MCF 10A (cell line): ENCODE measurements around the gene C20orf173. TPM values are rescaled to one million over a fixed set of nuclear protein-coding genes. Genes with fewer than 3 reads are reported as not detected.

Source experiments
- BruUV-seq: library from RNA; stranded (reverse); fragments of 400-500 nt; replicated peaks from 2 replicates; lab custom pipeline; 2021; lab: Mats Ljungman, UMichigan
- CTCF ChIA-PET: fragments of 300-600 bp; sonication (Branson Sonifier 250); formaldehyde crosslinking; extraction: SDS; loops from one replicate; lab custom pipeline; 2021; ENCODE audit warnings: antibody characterized with exemption, inconsistent platforms; lab: Yijun Ruan, JAX
- POLR2A ChIA-PET: fragments of 300-600, 350-650 bp; sonication (Branson Sonifier 250); formaldehyde crosslinking; extraction: SDS; loops from one replicate; lab custom pipeline; 2020; ENCODE audit warnings: antibody characterized with exemption, inconsistent platforms; lab: Yijun Ruan, JAX
- DNase-seq: peaks from one replicate; pipeline ENCODE4 v3.0.0-alpha.2; 2018; ENCODE audit not compliant: unreplicated experiment
- H3K27ac Mint-ChIP-seq: one replicate; pipeline ENCODE4 v1.8.0; 2022; ENCODE audit warnings: mild to moderate bottlenecking, low read depth, mixed read lengths; ENCODE audit not compliant: unreplicated experiment
- H3K27me3 Mint-ChIP-seq: one replicate; pipeline ENCODE4 v1.8.0; 2022; ENCODE audit warnings: mixed read lengths; ENCODE audit not compliant: insufficient read depth, unreplicated experiment
- H3K36me3 Mint-ChIP-seq: one replicate; pipeline ENCODE4 v1.8.0; 2022; ENCODE audit warnings: mild to moderate bottlenecking, moderate library complexity, mixed read lengths; ENCODE audit not compliant: insufficient read depth, unreplicated experiment
- H3K4me1 Mint-ChIP-seq: one replicate; pipeline ENCODE4 v1.8.0; 2022; ENCODE audit warnings: mixed read lengths; ENCODE audit not compliant: insufficient read depth, unreplicated experiment
- H3K4me3 Mint-ChIP-seq: one replicate; pipeline ENCODE4 v1.8.0; 2022; ENCODE audit warnings: mild to moderate bottlenecking, moderate library complexity, mixed read lengths; ENCODE audit not compliant: unreplicated experiment
- H3K9me3 Mint-ChIP-seq: one replicate; pipeline ENCODE4 v1.8.0; 2022; ENCODE audit warnings: mixed read lengths; ENCODE audit not compliant: unreplicated experiment
- CTCF ChIP-seq: fragments of 200-600 bp; IDR thresholded peaks from one replicate; pipeline ENCODE4 v1.8.0; 2022; ENCODE audit warnings: antibody characterized with exemption, mild to moderate bottlenecking; ENCODE audit not compliant: unreplicated experiment
- intact Hi-C: fragments of 100-400 bp; cut with micrococcal nuclease; formaldehyde crosslinking; loops from 2 replicates; pipeline ENCODE4 v1.14.1; 2022
- total RNA-seq: library from RNA; stranded (reverse); gene quantifications from 2 replicates; pipeline ENCODE4 v1.2.3, GENCODE V29; 2022

C20orf173 gene
- total RNA-seq, 1 experiment from 2014 or later, result not detected

DNA sequence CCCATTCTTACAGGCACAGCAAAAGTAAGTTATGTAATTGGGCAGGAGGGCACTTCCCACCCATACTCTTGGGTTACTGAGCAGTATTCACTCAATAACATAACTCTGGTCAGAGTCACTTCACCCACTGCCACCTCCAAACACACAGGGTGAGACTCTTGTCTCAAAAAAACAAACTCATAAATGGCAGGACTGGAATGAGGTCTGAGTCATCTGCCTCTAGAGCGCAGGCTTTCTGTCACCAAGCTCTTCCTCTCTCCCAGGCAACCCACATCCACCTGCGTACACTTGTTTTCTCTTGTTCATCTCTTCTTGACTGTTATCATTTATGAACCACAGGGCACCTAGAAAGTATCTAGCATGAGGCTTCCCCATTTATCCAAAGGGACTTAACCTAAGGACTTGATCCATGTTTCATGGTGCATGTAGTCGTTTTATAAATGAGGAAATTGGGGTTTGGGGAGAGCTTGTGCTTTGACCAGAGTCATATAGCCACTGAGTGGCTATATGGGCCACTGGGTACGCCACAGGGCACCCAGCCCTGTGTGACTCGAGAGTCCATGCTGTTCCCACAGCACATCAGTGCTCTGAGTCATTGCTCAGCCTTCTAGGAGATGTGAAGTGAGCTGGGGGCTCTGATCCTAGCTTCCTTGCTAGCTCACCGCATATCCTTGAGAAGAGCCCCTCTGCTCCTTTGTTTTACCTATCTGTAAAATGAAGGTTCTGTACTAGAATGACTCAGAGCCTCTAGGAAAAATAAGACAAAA is 22.4 kb downstream of the C20orf173 start:
- H3K27ac Mint-ChIP-seq, result no peak overlapping the region
- peaks cover 47% of the 10 kb centered on the region for H3K36me3 Mint-ChIP-seq
- DNase-seq, result no peak
- POLR2A ChIA-PET, result interaction anchor here (0.5 to 1.2 kb wide), 4 partner anchors 9 to 158 kb away, joined by 3 to 4 read pairs (median 4); partner anchors contain the start of gene ERGIC3
- no peak for TF ChIP-seq CTCF
- H3K4me3 Mint-ChIP-seq, result no peak overlapping the region
- H3K9me3 Mint-ChIP-seq, result no peaks in the 10 kb centered on the region
- BruUV-seq, result no TSS peak
- no peaks in the 10 kb centered on the region for H3K4me1 Mint-ChIP-seq
- H3K27me3 Mint-ChIP-seq, result no peaks in the 10 kb centered on the region
- CTCF ChIA-PET, result no interaction called here
- intact Hi-C loops, result no loop called here

- CTCF ChIA-PET, result no interaction called here
- no peak overlapping the region for H3K27ac Mint-ChIP-seq
- no peak for DNase-seq
- no peaks in the 10 kb centered on the region for H3K4me1 Mint-ChIP-seq
- H3K9me3 Mint-ChIP-seq, result no peaks in the 10 kb centered on the region
- no peak overlapping the region for H3K4me3 Mint-ChIP-seq
- POLR2A ChIA-PET, result interaction anchor here (0.6 to 0.7 kb wide), 3 partner anchors 36 to 187 kb away, joined by 3 to 4 read pairs (median 4); partner anchors contain the start of gene ERGIC3
- BruUV-seq, result no TSS peak
- intact Hi-C loops, result no loop called here
- TF ChIP-seq CTCF, result no peak
- H3K36me3 Mint-ChIP-seq, result peaks cover 50% of the 10 kb centered on the region
- H3K27me3 Mint-ChIP-seq, result no peaks in the 10 kb centered on the region
These were observed 23.3 kb downstream of the C20orf173 start for GRCh38 chr20:35506179-35506578.

- no peaks in the 10 kb centered on the region for H3K4me1 Mint-ChIP-seq
- no peak overlapping the region for H3K4me3 Mint-ChIP-seq
- no peaks in the 10 kb centered on the region for H3K9me3 Mint-ChIP-seq
- peaks cover 53% of the 10 kb centered on the region for H3K36me3 Mint-ChIP-seq
- CTCF ChIA-PET, result interaction anchor here (1.0 to 2.2 kb wide), 2 partner anchors 8 to 84 kb away, joined by 3 to 10 read pairs; no protein-coding TSS in a partner anchor
- no peaks in the 10 kb centered on the region for H3K27me3 Mint-ChIP-seq
- H3K27ac Mint-ChIP-seq, result no peak overlapping the region
- no peak for TF ChIP-seq CTCF
- BruUV-seq, result no TSS peak
- intact Hi-C loops, result no loop called here
- POLR2A ChIA-PET, result interaction anchor here (1.7 kb wide), 1 partner anchor 11 kb away, joined by 4 read pairs; no protein-coding TSS in a partner anchor
- DNase-seq, result no peak
These were observed 24.7 kb downstream of the C20orf173 start for GRCh38 chr20:35504751-35505150.

DNA sequence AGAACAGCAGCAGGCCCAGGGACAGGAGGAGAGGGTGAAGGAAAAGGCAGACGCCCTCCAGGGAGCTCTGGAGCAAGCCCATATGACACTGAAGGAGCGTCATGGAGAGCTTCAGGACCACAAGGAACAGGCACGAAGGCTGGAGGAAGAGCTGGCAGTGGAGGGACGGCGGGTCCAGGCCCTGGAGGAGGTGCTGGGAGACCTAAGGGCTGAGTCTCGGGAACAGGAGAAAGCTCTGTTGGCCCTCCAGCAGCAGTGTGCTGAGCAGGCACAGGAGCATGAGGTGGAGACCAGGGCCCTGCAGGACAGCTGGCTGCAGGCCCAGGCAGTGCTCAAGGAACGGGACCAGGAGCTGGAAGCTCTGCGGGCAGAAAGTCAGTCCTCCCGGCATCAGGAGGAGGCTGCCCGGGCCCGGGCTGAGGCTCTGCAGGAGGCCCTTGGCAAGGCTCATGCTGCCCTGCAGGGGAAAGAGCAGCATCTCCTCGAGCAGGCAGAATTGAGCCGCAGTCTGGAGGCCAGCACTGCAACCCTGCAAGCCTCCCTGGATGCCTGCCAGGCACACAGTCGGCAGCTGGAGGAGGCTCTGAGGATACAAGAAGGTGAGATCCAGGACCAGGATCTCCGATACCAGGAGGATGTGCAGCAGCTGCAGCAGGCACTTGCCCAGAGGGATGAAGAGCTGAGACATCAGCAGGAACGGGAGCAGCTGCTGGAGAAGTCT is 25.5 kb downstream of the C20orf173 start:
- no peaks in the 10 kb centered on the region for H3K9me3 Mint-ChIP-seq
- POLR2A ChIA-PET, result interaction anchor here (0.8 to 1.7 kb wide), 4 partner anchors 12 to 196 kb away, joined by 3 to 4 read pairs (median 4); no protein-coding TSS in a partner anchor

More for the DNA sequence above, 25.5 kb downstream of the C20orf173 start:
- DNase-seq, result no peak
- TF ChIP-seq CTCF, result no peak
- Mint-ChIP-seq H3K4me1 (no peaks in the 10 kb centered on the region), H3K36me3 (peaks cover 60% of the 10 kb centered on the region), H3K27ac (no peak overlapping the region), H3K4me3 (no peak overlapping the region), H3K27me3 (no peaks in the 10 kb centered on the region)
- CTCF ChIA-PET, result interaction anchor here (1.0 to 2.2 kb wide), 3 partner anchors 9 to 85 kb away, joined by 3 to 10 read pairs (median 4); no protein-coding TSS in a partner anchor
- BruUV-seq, result no TSS peak
- intact Hi-C loops, result no loop called here
